GM15510 (cell line): ENCODE measurements around the gene MAP7D1.

Source experiments
- POLR2A ChIP-seq: IDR thresholded peaks from 3 replicates; pipeline ENCODE4 v1.6.1; 2011; ENCODE audit warnings: borderline replicate concordance; ENCODE audit not compliant: insufficient read length; ENCODE audit errors: extremely low read depth

MAP7D1 gene

DNA sequence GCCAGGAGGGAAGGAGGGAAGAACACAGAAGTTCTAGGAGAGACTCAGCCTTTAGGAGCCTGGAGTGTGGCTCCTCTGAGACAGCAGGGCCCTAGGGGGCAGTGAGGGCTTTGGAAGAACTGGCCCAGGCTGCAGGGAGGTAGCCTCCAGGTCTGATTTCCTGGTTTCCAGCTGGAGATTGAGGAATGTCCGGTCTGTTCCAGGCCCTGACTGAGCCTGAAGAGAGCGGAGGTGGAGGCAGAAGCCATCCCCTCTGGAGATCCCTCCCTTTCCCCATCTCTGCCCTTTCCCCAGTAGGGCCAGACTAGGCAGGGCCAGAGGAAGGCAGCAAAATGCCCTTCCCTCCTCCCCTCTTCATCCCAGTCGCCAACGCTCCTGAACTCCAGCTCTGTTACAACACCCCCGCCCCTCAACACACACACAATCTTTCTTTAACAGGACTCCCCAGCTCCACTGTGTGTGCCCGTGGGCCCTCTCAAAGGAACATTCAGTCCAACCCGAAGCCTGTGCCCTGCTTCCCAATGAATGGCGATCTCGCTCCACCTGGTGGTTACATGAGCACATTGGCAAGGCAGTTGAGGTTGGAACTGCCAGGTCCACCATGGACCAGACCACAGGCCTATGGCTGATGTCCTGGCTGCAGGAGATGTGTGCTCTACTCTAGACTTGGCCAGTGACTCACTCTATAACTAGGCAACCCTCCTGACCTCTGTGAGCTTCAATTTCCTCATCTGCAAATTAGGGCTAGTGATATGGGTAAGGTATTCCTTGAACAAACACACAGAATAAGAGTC, 32.0 kb downstream of the MAP7D1 start:
- TF ChIP-seq POLR2A, result no peak

DNA sequence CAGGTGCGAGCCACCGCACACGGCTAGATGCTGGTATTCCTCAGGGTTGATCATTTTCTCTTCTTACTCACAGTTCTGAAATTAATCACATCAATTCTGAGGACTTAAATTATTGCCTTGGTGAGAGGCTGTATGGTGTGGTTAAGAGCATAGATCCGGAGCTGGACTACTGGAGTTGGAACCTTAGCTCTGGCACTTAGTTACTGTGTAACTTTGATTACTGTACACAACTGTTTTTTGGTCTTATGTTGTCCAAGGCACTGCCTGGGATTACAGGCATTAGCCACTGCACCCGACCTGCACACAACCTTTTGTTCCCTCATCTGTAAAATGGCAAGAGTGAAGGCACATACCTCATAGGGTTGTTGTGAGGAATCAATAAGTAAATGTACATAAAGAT, 42.7 kb downstream of the MAP7D1 start:
- no peak for TF ChIP-seq POLR2A

DNA sequence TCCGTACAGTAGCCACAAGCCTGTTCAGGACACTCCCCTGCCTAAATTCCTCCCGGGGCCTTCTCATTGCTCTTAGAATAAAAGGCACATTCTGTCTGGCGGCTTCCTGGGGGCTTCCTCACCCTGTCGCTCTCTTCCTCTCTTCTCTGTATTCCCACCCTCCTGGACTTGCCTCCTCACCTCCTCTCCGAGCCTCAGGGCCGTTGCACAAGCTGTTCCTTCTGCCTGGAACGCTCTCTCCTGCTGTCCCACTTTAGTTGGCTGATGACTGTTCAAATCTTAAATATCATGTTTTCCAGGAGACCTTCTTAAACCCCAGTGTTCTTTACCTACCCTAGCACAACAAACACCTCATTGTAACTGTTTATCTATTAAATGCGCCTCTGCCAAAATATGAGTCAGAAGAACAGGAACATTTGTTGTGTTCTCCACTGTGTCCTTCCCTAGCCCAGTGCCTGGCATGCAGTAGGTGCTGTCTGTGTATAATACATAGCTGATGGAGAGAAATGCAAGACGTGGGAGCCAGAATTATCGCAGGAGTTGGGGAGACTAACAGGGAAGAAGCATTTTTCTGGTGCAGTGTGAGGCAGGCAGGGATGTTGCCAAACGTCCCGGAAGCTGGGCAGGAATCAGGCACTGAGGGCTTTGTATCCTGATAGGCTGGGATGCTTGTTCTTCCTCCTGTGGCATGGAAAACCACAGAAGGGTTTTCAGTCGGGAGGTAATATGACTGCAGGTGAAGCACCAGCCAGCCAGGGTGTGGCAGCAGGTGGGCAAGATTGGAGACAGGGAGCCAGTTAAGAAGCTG, 44.2 kb downstream of the MAP7D1 start:
- no peak for TF ChIP-seq POLR2A

DNA sequence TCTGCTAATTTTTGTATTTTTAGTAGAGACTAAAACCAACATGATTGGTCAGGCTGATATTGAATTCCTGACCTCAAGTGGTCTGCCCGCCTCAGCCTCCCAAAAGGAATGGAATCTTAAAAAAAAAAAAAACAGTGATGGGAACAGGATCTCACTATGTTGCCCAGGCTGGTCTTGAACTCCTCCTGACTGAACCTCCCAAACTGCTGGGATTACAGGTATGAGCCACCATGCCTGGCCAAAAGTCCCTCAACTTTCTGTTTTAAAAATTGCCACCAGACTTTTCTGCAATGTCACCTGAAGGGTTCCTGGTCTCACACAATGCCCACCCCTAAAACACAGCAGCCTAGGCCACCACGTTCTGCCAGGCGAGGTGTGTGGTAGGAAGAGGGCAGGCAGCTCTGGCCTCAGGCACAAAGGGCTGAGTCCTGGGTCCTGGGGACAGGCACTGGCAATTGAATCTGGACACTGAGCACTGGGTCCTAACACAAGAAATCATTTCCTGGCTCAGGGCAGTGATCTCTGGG, 47.1 kb downstream of the MAP7D1 start:
- no peak for TF ChIP-seq POLR2A

DNA sequence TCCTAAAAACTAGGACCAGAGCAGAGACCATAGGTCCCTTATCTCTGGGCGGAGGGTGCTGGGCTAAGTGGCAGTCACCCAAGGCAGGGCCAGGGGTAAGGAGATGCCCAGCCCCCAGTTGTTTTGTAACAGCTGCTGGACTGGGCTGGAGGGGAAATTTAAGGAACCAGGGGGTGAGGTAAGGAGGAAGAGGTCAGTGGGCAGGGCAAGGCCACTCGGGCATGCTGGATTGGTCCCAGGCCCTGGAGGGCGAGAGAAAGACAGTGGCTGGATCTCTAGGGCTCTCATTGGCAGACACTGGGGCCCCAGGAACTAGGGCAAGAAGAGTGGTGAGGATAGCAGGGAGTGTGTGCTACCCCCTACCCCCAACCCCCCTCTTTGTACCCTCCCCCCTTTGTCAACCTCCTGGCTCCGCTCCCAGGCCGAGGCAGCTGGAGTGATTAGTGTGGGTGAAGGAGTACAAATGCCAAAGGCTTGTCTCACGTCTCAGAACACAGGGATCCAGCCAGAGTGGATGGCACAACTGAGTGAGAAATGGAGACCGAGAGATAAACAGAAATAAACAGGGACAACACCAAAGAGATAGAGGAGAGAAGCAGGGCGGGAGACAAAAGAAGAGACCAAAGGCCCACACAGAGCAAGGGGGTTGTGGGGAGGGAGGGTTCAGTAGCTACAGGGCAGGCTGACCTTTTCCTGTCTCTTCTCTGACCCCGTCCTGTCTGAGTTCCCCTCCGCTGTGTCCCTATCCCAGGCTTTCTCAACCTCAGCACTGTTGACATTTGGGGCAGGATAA, 47.8 kb downstream of the MAP7D1 start:
- TF ChIP-seq POLR2A, result no peak

DNA sequence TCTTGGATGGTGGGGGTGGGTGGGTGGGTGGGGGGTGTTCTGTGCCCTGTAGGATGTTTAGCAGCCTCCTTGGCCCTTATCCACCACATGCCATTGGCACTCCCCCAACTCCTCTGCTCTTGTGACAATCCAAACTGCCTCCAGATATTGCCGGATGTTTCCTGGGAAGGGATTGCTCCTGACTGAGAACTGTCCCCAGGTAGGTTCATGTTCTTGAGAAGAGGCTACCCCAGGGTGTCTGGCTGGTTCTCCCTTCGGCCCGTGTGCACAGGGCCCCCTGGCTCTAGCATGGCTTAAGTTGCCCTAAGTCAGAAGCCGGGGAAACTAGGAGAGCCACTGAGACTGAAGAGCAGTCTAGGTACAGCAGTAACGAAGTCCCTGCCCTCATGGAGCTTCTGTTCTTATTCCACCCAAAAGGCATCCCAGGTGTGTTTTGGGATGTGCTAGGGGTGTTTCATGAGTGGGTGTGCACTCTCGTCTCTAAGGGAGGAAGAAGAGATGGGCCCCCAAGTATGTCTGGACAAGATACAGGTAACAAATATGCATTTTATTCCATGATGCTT, 48.5 kb downstream of the MAP7D1 start:
- TF ChIP-seq POLR2A, result no peak

DNA sequence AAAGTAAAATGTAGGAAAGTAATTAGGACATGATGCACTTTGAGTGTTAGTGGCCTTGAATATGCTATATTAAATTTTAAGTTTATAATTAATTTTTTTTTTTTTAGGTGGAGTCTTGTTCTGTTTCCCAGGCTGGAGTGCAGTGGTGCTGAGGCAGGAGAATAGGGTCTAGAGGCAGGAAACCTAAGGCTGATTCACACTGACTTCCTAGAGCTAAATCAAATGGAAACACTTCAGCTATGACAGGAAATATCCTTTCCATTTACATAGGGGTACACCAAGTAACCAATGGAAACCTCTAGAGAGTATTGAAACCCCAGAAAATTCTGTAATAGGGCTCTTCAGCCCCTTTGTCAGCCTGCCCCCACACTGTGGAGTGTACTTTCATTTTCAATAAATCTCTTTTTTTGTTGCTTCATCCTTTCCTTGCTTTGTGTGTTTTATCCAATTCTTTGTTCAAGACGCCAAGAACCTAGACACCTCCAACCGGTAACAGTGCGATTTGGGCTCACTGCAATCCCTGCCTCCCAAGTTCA, 50.4 kb downstream of the MAP7D1 start:
- TF ChIP-seq POLR2A, result no peak

DNA sequence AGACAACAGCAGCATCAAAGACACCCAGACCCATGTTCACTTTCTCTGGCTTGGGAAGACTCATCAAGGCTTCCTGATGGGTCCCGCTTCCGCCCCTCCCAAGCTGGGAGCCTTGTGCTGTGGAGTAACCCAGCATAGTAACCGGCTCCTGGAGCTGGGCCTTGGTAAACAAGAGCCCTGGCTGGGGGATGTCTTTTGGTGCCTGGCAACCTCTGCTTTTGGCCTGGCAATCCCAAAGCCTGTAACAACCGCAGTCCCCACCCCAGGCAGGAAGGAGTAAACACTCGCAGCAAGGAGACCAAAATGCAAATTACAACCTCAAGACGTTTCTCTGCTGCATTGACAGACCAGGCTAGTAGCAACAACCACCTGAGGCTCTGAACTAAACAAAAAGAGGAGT, 51.4 kb downstream of the MAP7D1 start:
- no peak for TF ChIP-seq POLR2A

DNA sequence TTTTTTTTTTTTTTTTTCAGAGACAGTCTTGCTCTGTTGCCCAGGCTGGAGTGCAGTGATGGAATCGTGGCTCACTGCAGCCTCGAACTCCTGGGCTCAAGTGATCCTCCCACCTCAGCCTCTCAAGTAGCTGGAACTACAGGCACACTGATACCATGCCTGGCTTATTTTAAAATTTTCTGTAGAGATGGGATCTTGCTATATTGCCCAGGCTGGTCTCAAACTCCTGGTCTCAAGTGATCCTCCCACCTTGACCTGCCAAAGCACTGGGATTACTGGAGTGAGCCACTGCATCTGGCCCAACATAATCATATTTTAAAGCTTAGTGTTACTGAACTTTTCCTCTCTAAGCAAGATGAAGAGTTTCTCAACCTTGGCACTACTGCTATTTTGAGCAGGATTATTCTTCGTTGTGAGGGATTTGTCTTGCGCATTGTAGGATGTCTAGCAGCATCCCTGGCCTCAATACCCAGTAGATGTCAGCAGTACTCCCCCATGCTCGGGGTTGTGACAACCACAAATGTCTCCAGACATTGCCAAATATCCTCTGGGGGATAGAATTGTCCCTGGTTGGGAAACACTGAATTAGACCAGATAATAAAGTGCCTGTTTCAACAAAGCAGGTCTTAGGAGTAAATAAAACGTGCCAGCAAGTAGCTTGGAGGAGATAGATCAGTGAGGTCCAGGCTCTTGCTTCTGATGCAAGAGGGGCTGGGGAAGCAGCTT, 53.2 kb downstream of the MAP7D1 start:
- no peak for TF ChIP-seq POLR2A

DNA sequence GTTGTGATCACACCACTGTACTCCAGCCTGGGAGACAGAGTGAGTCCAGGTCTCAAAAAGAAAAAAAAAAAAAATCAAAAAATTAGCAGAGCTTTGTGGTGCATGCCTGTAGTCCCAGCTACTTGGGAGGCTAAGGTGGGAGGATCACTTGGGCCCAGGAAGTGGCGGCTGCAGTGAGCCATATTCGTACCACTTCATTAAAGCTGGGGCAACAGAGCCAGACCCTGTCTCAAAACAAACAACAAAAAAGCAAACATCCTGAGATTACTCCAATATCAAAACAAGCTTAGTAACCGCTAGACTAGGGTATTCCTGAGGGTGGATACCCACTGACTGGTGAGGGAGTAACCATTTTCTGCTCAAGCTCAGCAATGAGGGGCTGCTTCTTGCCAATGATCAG, 55.3 kb downstream of the MAP7D1 start:
- no peak for TF ChIP-seq POLR2A

DNA sequence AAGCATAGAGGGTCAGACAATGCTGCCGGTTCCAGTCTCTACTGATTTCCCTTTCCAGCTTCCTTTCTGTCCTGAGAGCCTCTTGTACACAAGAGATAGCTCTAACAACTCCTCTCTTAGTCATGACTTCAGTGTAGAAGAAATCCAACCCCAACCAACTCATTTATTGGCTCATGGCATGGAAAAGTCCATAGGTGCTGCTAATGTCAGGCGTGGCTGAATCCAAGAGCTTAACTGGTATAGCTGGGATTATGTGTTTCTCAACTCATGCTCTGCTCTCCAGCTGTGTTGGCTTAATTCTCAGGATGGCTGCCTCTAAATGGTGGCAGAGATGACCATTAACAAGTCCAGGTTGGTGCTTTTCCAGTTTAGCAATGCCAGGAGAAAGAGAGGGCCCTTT, 55.9 kb downstream of the MAP7D1 start:
- no peak for TF ChIP-seq POLR2A

DNA sequence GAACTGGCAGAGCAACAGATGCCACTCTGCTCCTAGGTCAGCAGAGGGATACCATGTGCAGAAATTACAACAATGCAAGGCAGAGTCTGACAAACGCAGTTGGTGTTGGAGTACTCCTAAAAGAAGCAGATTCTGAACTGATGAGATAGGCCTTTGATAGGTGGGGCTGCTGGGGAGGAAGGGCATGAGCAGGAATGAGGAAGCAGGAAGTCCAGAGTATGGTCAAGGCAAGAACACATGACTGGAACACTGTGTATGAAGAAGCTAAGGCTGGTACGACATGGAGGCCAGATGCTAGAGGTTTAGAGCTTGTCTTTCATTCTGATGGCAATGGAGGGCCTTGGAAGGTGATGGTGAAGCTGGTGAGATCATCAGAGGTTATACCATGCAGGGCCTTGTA, 56.8 kb downstream of the MAP7D1 start:
- no peak for TF ChIP-seq POLR2A

DNA sequence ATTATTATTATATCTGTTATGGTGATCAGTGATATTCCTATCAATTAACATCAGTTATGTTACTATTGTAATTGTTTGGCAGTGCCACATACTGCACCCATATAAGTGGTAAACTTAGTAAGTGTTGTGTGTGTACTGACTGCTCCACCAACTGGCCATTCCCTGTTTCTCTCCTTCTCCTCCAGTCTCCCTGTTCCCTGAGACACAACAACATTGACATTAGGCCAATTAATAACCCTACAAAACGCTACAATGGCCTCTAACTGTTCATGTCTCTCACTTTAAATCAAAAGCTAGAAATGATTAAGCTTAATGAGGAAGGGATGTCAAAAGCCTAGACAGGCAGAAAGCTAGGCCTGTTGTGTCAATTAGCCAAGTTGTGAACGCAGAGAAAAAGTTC, 61.7 kb downstream of the MAP7D1 start:
- TF ChIP-seq POLR2A, result no peak
